Gastroesophageal sphincter (tissue), 4 donors: ENCODE data around the gene IL12B. TPM values are rescaled to one million over a fixed set of nuclear protein-coding genes. Genes with fewer than 3 reads are reported as not detected.
"Not testable (repeated sequence)": the region's sequence is repeated elsewhere in the genome, so short reads cannot be mapped to it uniquely, and the experiment has no call there.

Experiments
- ATAC-seq: fragments of 150-250 bp; one replicate; pipeline ENCODE4 v1.9.1; 2016; ENCODE audit warnings: mild to moderate bottlenecking, moderate library complexity
- H3K27ac ChIP-seq, 4 donors: fragments of 200-600 bp; sonication (generic) in 3 of 4; 1 replicate in 3 of 4; 2 replicates in 1 of 4; pipeline ENCODE4 v1.5.1; 2016 to 2019
- H3K27me3 ChIP-seq: fragments of 200-600 bp; sonication (generic); one replicate; pipeline ENCODE4 v1.5.1; 2019
- H3K36me3 ChIP-seq, 2 donors: fragments of 200-600 bp; sonication (generic); one replicate each; pipeline ENCODE4 v1.5.1; 2019; ENCODE audit warnings: control low read depth in 1 of 2
- H3K4me1 ChIP-seq, 3 donors: fragments of 200-600 bp; sonication (generic); 1 replicate in 2 of 3; 2 replicates in 1 of 3; pipeline ENCODE4 v1.5.1; 2016 to 2019; ENCODE audit warnings: control low read depth in 2 of 3
- H3K4me3 ChIP-seq, 2 donors: fragments of 200-600 bp; sonication (generic); one replicate each; pipeline ENCODE4 v1.5.1; 2019; ENCODE audit warnings: mild to moderate bottlenecking in 1 of 2, moderate library complexity in 1 of 2
- H3K9me3 ChIP-seq, 3 donors: fragments of 200-600 bp; sonication (generic); one replicate each; pipeline ENCODE4 v1.5.1; 2017 to 2019; ENCODE audit warnings: control low read depth in 2 of 3
- CTCF ChIP-seq, 4 experiments: fragments of 200-600 bp in 2 of 4; fragments of 450-650 bp in 2 of 4; sonication (generic) in 1 of 4; IDR thresholded peaks; one replicate each; pipeline ENCODE4 v1.5.1; 2017 to 2019; ENCODE audit warnings: antibody characterized with exemption in 4 of 4, mild to moderate bottlenecking in 2 of 4, moderate library complexity in 2 of 4
- EP300 ChIP-seq: sonication (generic); formaldehyde crosslinking; IDR thresholded peaks from one replicate; pipeline ENCODE4 v1.6.1; 2017; ENCODE audit warnings: antibody characterized with exemption, mild to moderate bottlenecking
- POLR2A ChIP-seq, 2 donors: fragments of 450-650 bp; IDR thresholded peaks; one replicate each; pipeline ENCODE4 v1.6.1; 2017; ENCODE audit warnings: antibody characterized with exemption in 2 of 2, mild to moderate bottlenecking in 2 of 2, moderate library complexity in 1 of 2
- POLR2AphosphoS5 ChIP-seq: sonication (generic); formaldehyde crosslinking; IDR thresholded peaks from one replicate; pipeline ENCODE4 v1.6.1; 2017; ENCODE audit warnings: antibody characterized with exemption
- WGBS, 2 donors: methylation state at CpG; one replicate each; pipeline ENCODE4 v1.1.5; 2018; ENCODE audit warnings: low coverage in 1 of 2; 5-methylcytosine and 5-hydroxymethylcytosine counted together
- total RNA-seq, 4 donors: library from RNA; depleted of rRNA; stranded (reverse); fragments of >200 nt; gene quantifications; one replicate each; pipeline ENCODE4 v1.1.0, GENCODE V29; 2016

IL12B gene
- total RNA-seq, 4 donors from 2014 or later: not detected

GRCh38 chr5:159359408-159359807 lies 29.1 kb upstream of the IL12B start:
- no peaks in the 10 kb centered on the region for H3K4me1 ChIP-seq
- no peaks in the 10 kb centered on the region for H3K36me3 ChIP-seq
- no peaks in the 10 kb centered on the region for H3K27me3 ChIP-seq
- whole genome bisulfite sequencing, 2 donors: 58 to 79% methylated on average over 2 of the region's 2 CpGs
- H3K9me3 ChIP-seq: no peaks in the 10 kb centered on the region
- H3K4me3 ChIP-seq: no peak overlapping the region
- TF ChIP-seq POLR2AphosphoS5 (no peak), EP300 (no peak), POLR2A (IDR thresholded peaks at IDR 0.05) (no peak), CTCF (IDR thresholded peaks at IDR 0.05) (no peak)
- ATAC-seq: no peak
- H3K27ac ChIP-seq: no peak overlapping the region

GRCh38 chr5:159353661-159354252 lies 23.5 kb upstream of the IL12B start:
- TF ChIP-seq EP300: no peak
- no peak for TF ChIP-seq CTCF (IDR thresholded peaks at IDR 0.05)
- no peak for TF ChIP-seq POLR2A (IDR thresholded peaks at IDR 0.05)
- TF ChIP-seq POLR2AphosphoS5: no peak
- H3K27me3 ChIP-seq: no peaks in the 10 kb centered on the region
- WGBS, 2 donors: 30 to 48% methylated on average over 3 to 4 of the region's 4 CpGs
- no peaks in the 10 kb centered on the region for H3K9me3 ChIP-seq
- H3K4me1 ChIP-seq: no peaks in the 10 kb centered on the region
- H3K27ac ChIP-seq: no peak overlapping the region
- ATAC-seq: no peak
- H3K36me3 ChIP-seq: no peaks in the 10 kb centered on the region
- no peak overlapping the region for H3K4me3 ChIP-seq

- H3K27ac ChIP-seq, H3K27me3 ChIP-seq, H3K9me3 ChIP-seq, H3K4me1 ChIP-seq, H3K4me3 ChIP-seq, H3K36me3 ChIP-seq, ATAC-seq: not testable (repeated sequence)
These were observed 20.4 kb upstream of the IL12B start for GRCh38 chr5:159350644-159351043.

- not testable (repeated sequence) for H3K4me1 ChIP-seq, H3K9me3 ChIP-seq, H3K27me3 ChIP-seq, H3K36me3 ChIP-seq, H3K27ac ChIP-seq, H3K4me3 ChIP-seq, ATAC-seq
- 13 to 58% methylated on average over 1 to 2 of the region's 2 CpGs for WGBS, 2 donors
These were observed 19.9 kb upstream of the IL12B start for GRCh38 chr5:159350216-159350615.

- ATAC-seq: no peak
- no peaks in the 10 kb centered on the region for H3K27me3 ChIP-seq
- no peaks in the 10 kb centered on the region for H3K4me1 ChIP-seq
- WGBS, 2 donors: 60 to 90% methylated on average over 2 to 4 of the region's 4 CpGs
- no peak for TF ChIP-seq CTCF (IDR thresholded peaks at IDR 0.05)
- TF ChIP-seq POLR2A (IDR thresholded peaks at IDR 0.05): no peak
- no peak for TF ChIP-seq POLR2AphosphoS5
- TF ChIP-seq EP300: no peak
- no peak overlapping the region for H3K27ac ChIP-seq
- H3K9me3 ChIP-seq: peaks cover 0 to 18% (median 0%) of the 10 kb centered on the region in 3 donors
- H3K36me3 ChIP-seq: no peaks in the 10 kb centered on the region
- H3K4me3 ChIP-seq: no peak overlapping the region
These were observed 15.6 kb upstream of the IL12B start for GRCh38 chr5:159345861-159346260.

GRCh38 chr5:159345336-159345735 lies 15.0 kb upstream of the IL12B start:
- no peak for TF ChIP-seq EP300
- no peak for TF ChIP-seq POLR2A (IDR thresholded peaks at IDR 0.05)
- no peak for TF ChIP-seq CTCF (IDR thresholded peaks at IDR 0.05)
- no peak for TF ChIP-seq POLR2AphosphoS5
- Histone ChIP-seq H3K9me3 (peaks cover 0 to 18% (median 0%) of the 10 kb centered on the region in 3 donors), H3K27me3 (no peaks in the 10 kb centered on the region), H3K4me1 (no peaks in the 10 kb centered on the region), H3K36me3 (no peaks in the 10 kb centered on the region), H3K4me3 (no peak overlapping the region), H3K27ac (no peak overlapping the region)
- ATAC-seq: peak; percentile 69
- WGBS, 2 donors: 0% methylated on average over 1 of the region's 1 CpG
